Measurements from ENCODE around the gene MEIOSIN.

DNA sequence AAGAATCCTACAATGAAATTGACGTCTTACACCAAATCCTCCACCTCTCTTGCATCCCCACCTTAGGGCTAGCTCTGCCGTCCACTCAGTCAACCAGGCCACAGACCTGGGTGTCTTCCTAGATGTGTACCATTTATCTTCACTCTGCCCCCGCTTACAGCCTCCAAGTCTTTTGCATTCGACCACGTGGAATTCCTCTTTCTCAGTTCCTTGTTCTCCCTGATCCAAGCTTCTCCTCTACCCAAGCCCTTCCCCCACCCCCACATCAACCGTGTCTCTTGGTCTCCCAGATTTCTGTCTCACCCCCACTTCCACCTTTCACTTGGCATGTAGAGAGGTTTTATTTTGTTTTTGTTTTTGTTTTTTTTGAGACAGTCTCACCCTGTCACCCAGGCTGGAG, 60.6 kb downstream of the MEIOSIN start:
- TF ChIP-seq POLR2A (IDR thresholded peaks at IDR 0.05) = no peak
- TF ChIP-seq, protein P1, sequence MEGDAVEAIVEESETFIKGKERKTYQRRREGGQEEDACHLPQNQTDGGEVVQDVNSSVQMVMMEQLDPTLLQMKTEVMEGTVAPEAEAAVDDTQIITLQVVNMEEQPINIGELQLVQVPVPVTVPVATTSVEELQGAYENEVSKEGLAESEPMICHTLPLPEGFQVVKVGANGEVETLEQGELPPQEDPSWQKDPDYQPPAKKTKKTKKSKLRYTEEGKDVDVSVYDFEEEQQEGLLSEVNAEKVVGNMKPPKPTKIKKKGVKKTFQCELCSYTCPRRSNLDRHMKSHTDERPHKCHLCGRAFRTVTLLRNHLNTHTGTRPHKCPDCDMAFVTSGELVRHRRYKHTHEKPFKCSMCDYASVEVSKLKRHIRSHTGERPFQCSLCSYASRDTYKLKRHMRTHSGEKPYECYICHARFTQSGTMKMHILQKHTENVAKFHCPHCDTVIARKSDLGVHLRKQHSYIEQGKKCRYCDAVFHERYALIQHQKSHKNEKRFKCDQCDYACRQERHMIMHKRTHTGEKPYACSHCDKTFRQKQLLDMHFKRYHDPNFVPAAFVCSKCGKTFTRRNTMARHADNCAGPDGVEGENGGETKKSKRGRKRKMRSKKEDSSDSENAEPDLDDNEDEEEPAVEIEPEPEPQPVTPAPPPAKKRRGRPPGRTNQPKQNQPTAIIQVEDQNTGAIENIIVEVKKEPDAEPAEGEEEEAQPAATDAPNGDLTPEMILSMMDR (IDR thresholded peaks at IDR 0.05) = no peak

Measured in heart left ventricle (tissue), 13 donors.